Fibroblast of lung (primary cell): Measurements from ENCODE around the gene FOXD4. TPM values are rescaled to one million over a fixed set of nuclear protein-coding genes. Genes with fewer than 3 reads are reported as not detected.
"Not testable (repeated sequence)": the region's sequence is repeated elsewhere in the genome, so short reads cannot be mapped to it uniquely, and the experiment has no call there.

Source experiments
- DNase-seq, 2 donors: peaks; one replicate each; pipeline versions ENCODE4 v3.0.0 to v3.0.0-alpha.2; 2010; ENCODE audit warnings: low read depth in 2 of 2
- H2AFZ ChIP-seq: 2 replicates; pipeline ENCODE4 v1.5.1; 2012; ENCODE audit warnings: low read length, control low read depth, inconsistent platforms
- H3K27ac ChIP-seq: 2 replicates; pipeline ENCODE4 v1.5.1; 2011; ENCODE audit warnings: low read length, control low read depth; ENCODE audit not compliant: insufficient read depth
- H3K27me3 ChIP-seq: 2 replicates; pipeline ENCODE4 v1.5.1; 2011; ENCODE audit warnings: mild to moderate bottlenecking, low read length; ENCODE audit not compliant: control insufficient read depth, insufficient read depth
- H3K36me3 ChIP-seq: 2 replicates; pipeline ENCODE4 v1.5.1; 2011; ENCODE audit warnings: low read length; ENCODE audit not compliant: control insufficient read depth, insufficient read depth
- H3K4me1 ChIP-seq: 2 replicates; pipeline ENCODE4 v1.5.1; 2011; ENCODE audit warnings: low read length; ENCODE audit not compliant: control insufficient read depth, insufficient read depth; ENCODE audit errors: extremely low read depth
- H3K4me2 ChIP-seq: 2 replicates; pipeline ENCODE4 v1.5.1; 2011; ENCODE audit warnings: low read length, control low read depth; ENCODE audit not compliant: insufficient read depth; ENCODE audit errors: extremely low read depth
- H3K4me3 ChIP-seq, 4 experiments: fragments of 200-600 bp in 1 of 4; sonication (generic) in 1 of 4; replicated peaks in 1 of 4; 2 replicates each; pipeline ENCODE4 v1.5.1; 2011 to 2016; ENCODE audit warnings: low read length in 4 of 4, low read depth in 3 of 4, mild to moderate bottlenecking in 3 of 4, control low read depth in 2 of 4, inconsistent platforms in 1 of 4, mixed read lengths in 1 of 4; ENCODE audit not compliant: insufficient read depth in 1 of 4; ENCODE audit errors: control extremely low read depth in 1 of 4
- H3K79me2 ChIP-seq: 2 replicates; pipeline ENCODE4 v1.5.1; 2012; ENCODE audit warnings: mild to moderate bottlenecking, low read length, inconsistent platforms; ENCODE audit not compliant: control insufficient read depth, insufficient read depth
- H3K9ac ChIP-seq: 2 replicates; pipeline ENCODE4 v1.5.1; 2011; ENCODE audit warnings: mild to moderate bottlenecking, low read length, control low read depth; ENCODE audit not compliant: insufficient read depth
- H3K9me3 ChIP-seq: 2 replicates; pipeline ENCODE4 v1.5.1; 2012; ENCODE audit warnings: low read depth, low read length; ENCODE audit not compliant: control insufficient read depth, insufficient read depth
- H4K20me1 ChIP-seq: 2 replicates; pipeline ENCODE4 v1.5.1; 2011; ENCODE audit warnings: low read length; ENCODE audit not compliant: control insufficient read depth, insufficient read depth; ENCODE audit errors: extremely low read depth
- polyA plus RNA-seq, 2 donors: library from polyadenylated mRNA; depleted of rRNA in 1 of 2; stranded (reverse) in 1 of 2; unstranded in 1 of 2; fragments of >200 nt; gene quantifications; 2 replicates each; pipeline ENCODE4 v1.2.1, GENCODE V29; 2011 to 2012; ENCODE audit warnings: missing spikeins in 1 of 2
- total RNA-seq: library from RNA; depleted of rRNA; stranded (reverse); fragments of >200 nt; gene quantifications from 2 replicates; pipeline ENCODE4 v1.2.1, GENCODE V29; 2014

Gene FOXD4
- total and polyA plus RNA-seq, 2 donors (not counting 1 experiment from before 2014, with no cell fraction given): 0.06 to 0.17 TPM

GRCh38 chr9:100430-100829 lies 17.8 kb downstream of the FOXD4 start:
- not testable (repeated sequence) for DNase-seq, H3K27me3 ChIP-seq, H3K4me1 ChIP-seq, H4K20me1 ChIP-seq, H3K4me3 ChIP-seq, H3K36me3 ChIP-seq, H2AFZ ChIP-seq, H3K9me3 ChIP-seq, H3K27ac ChIP-seq, H3K9ac ChIP-seq, H3K79me2 ChIP-seq, H3K4me2 ChIP-seq

- not testable (repeated sequence) for H3K9ac ChIP-seq, DNase-seq, H3K36me3 ChIP-seq, H3K79me2 ChIP-seq, H3K4me1 ChIP-seq, H3K4me3 ChIP-seq, H2AFZ ChIP-seq, H3K27me3 ChIP-seq, H4K20me1 ChIP-seq, H3K27ac ChIP-seq, H3K4me2 ChIP-seq, H3K9me3 ChIP-seq
These were observed 18.4 kb downstream of the FOXD4 start for GRCh38 chr9:99867-100266.

GRCh38 chr9:98775-99174 lies 19.4 kb downstream of the FOXD4 start:
- not testable (repeated sequence) for H3K4me2 ChIP-seq, H3K36me3 ChIP-seq, H3K4me3 ChIP-seq, H3K9ac ChIP-seq, H3K79me2 ChIP-seq, DNase-seq, H3K4me1 ChIP-seq, H3K27me3 ChIP-seq, H3K9me3 ChIP-seq, H3K27ac ChIP-seq, H4K20me1 ChIP-seq, H2AFZ ChIP-seq

- H3K9ac ChIP-seq, H3K79me2 ChIP-seq, H2AFZ ChIP-seq, H3K36me3 ChIP-seq, H3K4me1 ChIP-seq, DNase-seq, H3K9me3 ChIP-seq, H4K20me1 ChIP-seq, H3K27ac ChIP-seq, H3K27me3 ChIP-seq, H3K4me2 ChIP-seq, H3K4me3 ChIP-seq: not testable (repeated sequence)
These were observed 23.2 kb downstream of the FOXD4 start for GRCh38 chr9:94992-95391.

GRCh38 chr9:94323-94722 lies 23.9 kb downstream of the FOXD4 start:
- H2AFZ ChIP-seq, H3K27me3 ChIP-seq, DNase-seq, H3K4me3 ChIP-seq, H3K9me3 ChIP-seq, H3K4me1 ChIP-seq, H3K79me2 ChIP-seq, H3K9ac ChIP-seq, H3K27ac ChIP-seq, H3K36me3 ChIP-seq, H4K20me1 ChIP-seq, H3K4me2 ChIP-seq: not testable (repeated sequence)

GRCh38 chr9:93909-94308 lies 24.3 kb downstream of the FOXD4 start:
- not testable (repeated sequence) for H3K9ac ChIP-seq, H3K36me3 ChIP-seq, DNase-seq, H3K9me3 ChIP-seq, H3K4me1 ChIP-seq, H2AFZ ChIP-seq, H3K4me2 ChIP-seq, H3K79me2 ChIP-seq, H4K20me1 ChIP-seq, H3K27me3 ChIP-seq, H3K27ac ChIP-seq, H3K4me3 ChIP-seq

GRCh38 chr9:90851-91250 lies 27.4 kb downstream of the FOXD4 start:
- not testable (repeated sequence) for H3K36me3 ChIP-seq, H3K9me3 ChIP-seq, H3K27me3 ChIP-seq, H3K4me3 ChIP-seq, H4K20me1 ChIP-seq, H2AFZ ChIP-seq, H3K4me1 ChIP-seq, H3K9ac ChIP-seq, H3K79me2 ChIP-seq, H3K27ac ChIP-seq, DNase-seq, H3K4me2 ChIP-seq
